Choroid plexus epithelial cell (primary cell): Measurements from ENCODE around the gene PKP3.
"Not testable (repeated sequence)": the region's sequence is repeated elsewhere in the genome, so short reads cannot be mapped to it uniquely, and the experiment has no call there.

ENCODE experiments used
- DNase-seq: peaks from one replicate; pipeline ENCODE4 v3.0.0-alpha.2; 2010; ENCODE audit warnings: low read depth
- H3K4me3 ChIP-seq: 2 replicates; pipeline ENCODE4 v1.5.1; 2011; ENCODE audit warnings: low read depth, mild to moderate bottlenecking, control low read depth, low read length, moderate library complexity
- CTCF ChIP-seq: conservative IDR thresholded peaks from 2 replicates; pipeline ENCODE4 v1.5.1; 2011; ENCODE audit warnings: low read depth, mild to moderate bottlenecking, control low read depth, inconsistent platforms, low read length, moderate library complexity

PKP3 gene

GRCh38 chr11:387193-387793 is 6.7 kb upstream of the PKP3 start:
- no peak overlapping the region for H3K4me3 ChIP-seq
- no peak for TF ChIP-seq CTCF
- no peak for DNase-seq

- not testable (repeated sequence) for H3K4me3 ChIP-seq, DNase-seq
Measured at GRCh38 chr11:389369-389768, 4.6 kb upstream of the PKP3 start.

GRCh38 chr11:390175-390574 is 3.8 kb upstream of the PKP3 start:
- no peak overlapping the region for H3K4me3 ChIP-seq
- TF ChIP-seq CTCF = no peak
- no peak for DNase-seq

GRCh38 chr11:391117-392017 is 2.6 kb upstream of the PKP3 start:
- TF ChIP-seq CTCF = no peak
- H3K4me3 ChIP-seq = no peak overlapping the region
- DNase-seq = no peak

GRCh38 chr11:392102-392777 is 1.8 kb upstream of the PKP3 start:
- DNase-seq = no peak
- no peak for TF ChIP-seq CTCF
- no peak overlapping the region for H3K4me3 ChIP-seq

- TF ChIP-seq CTCF = no peak
- no peak overlapping the region for H3K4me3 ChIP-seq
- peak; percentile 70 for DNase-seq
Measured at GRCh38 chr11:393219-394033, 583 bp upstream of the PKP3 start.
